GM21576 (cell line): ENCODE data around the gene RSPH9.
A peak's percentile ranks its signal among the peaks of the same experiment; 100 is the strongest.

Source experiments
- ATAC-seq: cut with Tn5 transposase; IDR thresholded peaks from one replicate; pipeline ENCODE4 v1.9.1; 2021; ENCODE audit warnings: mild to moderate bottlenecking, moderate library complexity; ENCODE audit not compliant: unreplicated experiment

RSPH9 gene

DNA sequence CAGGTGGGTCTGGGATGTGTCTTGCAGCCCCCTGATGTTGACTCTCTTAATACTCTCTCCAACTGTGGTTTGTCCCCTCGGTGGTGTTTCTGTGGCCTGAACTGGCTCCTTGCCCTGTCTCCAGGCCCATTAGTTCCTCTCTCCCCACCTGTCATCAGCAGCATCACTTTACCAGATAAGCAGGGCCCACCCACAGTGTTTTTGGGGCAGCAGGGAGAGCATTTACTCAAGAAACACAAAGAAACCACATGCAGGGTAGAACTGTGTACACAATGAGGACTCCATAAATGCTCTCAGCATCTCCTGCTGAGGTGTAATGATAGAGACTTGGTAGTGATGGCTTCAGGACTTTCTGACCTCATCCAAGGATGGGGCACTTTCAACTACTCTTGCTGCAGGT lies 62.9 kb downstream of the RSPH9 start:
- ATAC-seq, result no peak

DNA sequence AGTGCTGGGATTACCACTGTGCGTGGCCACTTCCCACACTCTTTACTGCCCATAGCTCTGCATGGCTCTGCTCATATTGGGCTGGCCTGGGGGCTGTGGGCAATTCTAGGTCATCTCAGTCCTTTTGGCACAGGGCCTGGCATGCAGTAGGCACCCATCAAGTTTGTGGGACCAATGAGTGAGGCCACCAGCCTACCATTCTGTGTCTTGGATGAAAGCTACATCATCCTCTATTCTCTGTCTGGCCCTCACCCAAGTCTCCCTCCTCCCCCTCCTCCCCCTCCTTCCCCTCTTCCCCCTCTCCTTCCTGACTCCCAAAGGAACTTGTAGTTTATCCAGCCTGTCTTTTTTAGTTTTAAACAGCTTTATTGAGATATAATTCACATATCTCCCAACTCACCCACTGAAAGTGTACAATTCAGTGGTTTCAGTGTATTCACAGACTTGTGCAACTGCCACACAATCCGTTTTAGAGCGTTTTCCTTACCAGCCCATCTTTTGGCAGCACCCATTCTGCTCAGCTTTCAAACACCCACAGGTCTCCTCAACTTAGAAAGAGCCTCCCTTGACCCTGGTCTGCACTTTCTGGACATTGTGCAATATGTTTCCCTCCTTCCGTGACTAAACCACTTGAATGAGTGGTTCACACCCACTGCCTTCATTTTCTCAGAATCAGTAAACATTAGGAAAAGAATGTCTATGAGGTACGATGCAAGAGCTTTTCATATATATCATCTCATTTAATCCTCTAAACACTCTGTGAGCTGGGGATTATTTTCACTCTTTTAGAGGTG lies 64.2 kb downstream of the RSPH9 start:
- no peak for ATAC-seq

DNA sequence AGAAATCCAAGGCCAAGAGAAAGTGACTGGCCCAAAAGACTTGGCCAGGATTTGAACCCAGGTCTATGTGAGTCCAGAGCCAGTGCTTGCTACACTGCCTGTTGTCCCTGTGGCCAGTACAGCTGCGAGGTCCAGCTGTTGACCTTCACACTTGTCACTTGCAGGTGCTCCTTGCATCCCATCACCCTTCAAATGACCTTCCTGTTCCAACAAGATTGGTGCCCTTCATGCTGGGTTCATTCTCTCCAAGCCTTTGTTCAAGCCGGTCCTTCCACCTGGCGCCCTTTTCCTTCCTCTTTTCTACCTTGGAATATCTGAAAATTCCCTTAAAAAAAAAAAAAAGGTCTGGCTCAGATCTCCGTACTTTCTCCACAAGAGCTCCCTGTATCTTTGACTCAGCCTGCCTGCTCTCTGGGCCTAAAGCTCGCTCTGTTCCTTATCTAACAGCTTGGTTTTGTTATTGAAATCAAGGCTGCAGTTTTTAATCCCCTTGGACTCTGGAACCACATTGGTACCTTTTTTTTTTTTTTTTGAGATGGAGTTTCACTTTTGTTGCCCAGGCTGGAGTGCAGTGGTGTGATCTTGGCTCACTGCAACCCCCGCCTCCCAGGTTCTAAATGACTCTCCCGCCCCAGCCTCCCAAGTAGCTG lies 64.9 kb downstream of the RSPH9 start:
- ATAC-seq, result no peak

DNA sequence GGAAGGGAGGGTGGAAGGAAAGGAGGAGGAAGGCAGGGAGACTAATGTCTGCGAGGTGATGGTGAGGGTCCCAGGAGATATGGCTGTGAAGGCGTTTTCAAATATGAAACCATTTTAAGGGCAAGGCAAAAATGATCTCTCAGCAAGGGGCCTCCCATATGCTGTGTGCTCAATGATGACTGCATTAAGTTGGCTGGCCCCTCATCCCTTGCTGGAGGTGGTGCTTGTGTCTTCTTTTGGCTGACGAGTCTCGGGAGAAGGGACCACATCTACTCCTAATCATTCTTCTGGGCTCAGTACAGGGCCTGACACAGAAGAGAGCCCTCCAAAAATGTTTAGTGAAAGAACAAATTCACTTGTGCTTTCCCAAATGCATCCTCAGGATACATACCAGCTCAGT lies 65.7 kb downstream of the RSPH9 start:
- ATAC-seq, result no peak

- no peak for ATAC-seq
These were observed 67.7 kb downstream of the RSPH9 start for GRCh38 chr6:43712579-43712978.

- no peak for ATAC-seq
These were observed 68.9 kb downstream of the RSPH9 start for GRCh38 chr6:43713643-43714310.

- ATAC-seq, result peak; percentile 20
These were observed 69.6 kb downstream of the RSPH9 start for GRCh38 chr6:43714311-43715055.

- peak; percentile 92 for ATAC-seq
These were observed 70.4 kb downstream of the RSPH9 start for GRCh38 chr6:43715056-43715788.

- no peak for ATAC-seq
These were observed 71.3 kb downstream of the RSPH9 start for GRCh38 chr6:43716099-43716498.

DNA sequence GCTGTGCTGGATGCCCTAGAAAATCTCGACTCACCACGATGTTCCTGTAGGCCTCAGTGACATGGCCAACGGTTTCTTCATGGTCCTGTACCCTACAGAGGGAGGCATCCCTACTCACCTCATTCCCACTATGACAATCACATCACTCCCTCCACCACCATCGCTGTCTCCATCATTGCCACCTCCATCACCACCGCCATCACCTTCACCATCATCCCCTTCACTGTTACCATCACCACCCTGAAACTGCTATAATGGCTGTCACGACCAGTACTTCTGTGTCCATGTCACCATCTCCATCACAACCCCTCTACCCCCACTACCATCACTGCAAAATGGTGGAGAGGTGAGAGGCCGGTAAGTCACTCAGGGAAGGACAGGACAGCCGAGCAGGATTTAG lies 72.6 kb downstream of the RSPH9 start:
- ATAC-seq, result no peak

DNA sequence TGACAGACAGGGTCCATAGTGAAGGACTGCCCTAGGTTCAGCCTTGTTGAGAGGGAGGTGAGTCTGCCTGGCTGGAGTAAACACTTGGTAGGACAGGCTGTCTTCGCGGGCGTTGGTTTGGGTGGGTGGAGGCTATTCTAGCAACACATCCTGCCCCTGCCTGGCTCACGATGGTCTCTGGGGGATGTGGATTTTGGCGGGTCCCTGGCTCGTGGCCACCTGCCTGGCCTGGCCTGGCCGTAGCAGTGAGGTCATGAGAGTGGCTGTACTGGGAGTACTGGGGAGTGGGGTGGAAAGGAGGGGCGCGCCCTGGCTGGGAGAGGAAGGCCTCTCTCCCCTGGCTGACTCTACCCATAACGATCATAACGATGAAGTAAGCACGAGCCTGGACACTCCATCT lies 73.0 kb downstream of the RSPH9 start:
- ATAC-seq, result no peak

GRCh38 chr6:43718387-43719105 lies 73.7 kb downstream of the RSPH9 start:
- ATAC-seq, result no peak

DNA sequence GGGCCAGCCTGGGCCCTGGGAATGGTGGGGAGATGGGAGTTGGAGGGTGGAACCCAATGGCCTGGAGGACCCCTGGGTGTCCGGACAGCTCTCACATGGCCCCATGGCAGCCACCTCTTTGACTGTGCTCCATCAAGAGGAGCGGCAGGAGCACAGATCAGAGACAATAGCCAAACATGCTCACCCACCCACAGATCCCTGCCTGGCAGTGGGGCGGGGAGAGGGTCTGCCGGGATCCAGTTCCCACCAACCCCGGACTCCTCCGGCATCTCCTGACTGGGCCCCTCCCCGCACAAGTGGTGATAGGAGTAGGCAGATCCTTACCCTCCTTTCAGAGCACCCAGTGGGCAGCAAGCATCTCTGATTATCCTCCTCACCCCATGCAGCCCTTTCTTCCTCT lies 74.7 kb downstream of the RSPH9 start:
- no peak for ATAC-seq

- ATAC-seq, result no peak
These were observed 76.2 kb downstream of the RSPH9 start for GRCh38 chr6:43720999-43721398.
